ENCODE data around the gene LYST.

The LYST gene

GRCh38 chr1:235834620-235835019 is 32.1 kb downstream of the LYST start:
- H3K4me3 Mint-ChIP-seq, result no peak overlapping the region
- no peak for DNase-seq
- H3K4me1 Mint-ChIP-seq (ENCODE audit: low read depth), result peaks cover 12% of the 10 kb centered on the region
- peaks cover 29% of the 10 kb centered on the region for H3K36me3 Mint-ChIP-seq (ENCODE audit: low read depth)
- H3K27me3 Mint-ChIP-seq, result no peaks in the 10 kb centered on the region
- H3K9me3 Mint-ChIP-seq, result no peaks in the 10 kb centered on the region
- no peak overlapping the region for H3K27ac Mint-ChIP-seq

GRCh38 chr1:235832011-235832410 is 34.7 kb downstream of the LYST start:
- Mint-ChIP-seq H3K27me3 (no peaks in the 10 kb centered on the region), H3K4me1 (ENCODE audit: low read depth) (peaks cover 10% of the 10 kb centered on the region), H3K27ac (no peak overlapping the region), H3K9me3 (no peaks in the 10 kb centered on the region), H3K36me3 (ENCODE audit: low read depth) (peaks cover 44% of the 10 kb centered on the region), H3K4me3 (no peak overlapping the region)
- DNase-seq, result no peak

- H3K27ac Mint-ChIP-seq, result peak overlapping the region; percentile 83
- no peaks in the 10 kb centered on the region for H3K27me3 Mint-ChIP-seq
- no peak for DNase-seq
- H3K4me3 Mint-ChIP-seq, result no peak overlapping the region
- H3K36me3 Mint-ChIP-seq (ENCODE audit: low read depth), result peaks cover 50% of the 10 kb centered on the region
- H3K4me1 Mint-ChIP-seq (ENCODE audit: low read depth), result peaks cover 11% of the 10 kb centered on the region
- no peaks in the 10 kb centered on the region for H3K9me3 Mint-ChIP-seq
These were observed 35.6 kb downstream of the LYST start for GRCh38 chr1:235831148-235831547.

DNA sequence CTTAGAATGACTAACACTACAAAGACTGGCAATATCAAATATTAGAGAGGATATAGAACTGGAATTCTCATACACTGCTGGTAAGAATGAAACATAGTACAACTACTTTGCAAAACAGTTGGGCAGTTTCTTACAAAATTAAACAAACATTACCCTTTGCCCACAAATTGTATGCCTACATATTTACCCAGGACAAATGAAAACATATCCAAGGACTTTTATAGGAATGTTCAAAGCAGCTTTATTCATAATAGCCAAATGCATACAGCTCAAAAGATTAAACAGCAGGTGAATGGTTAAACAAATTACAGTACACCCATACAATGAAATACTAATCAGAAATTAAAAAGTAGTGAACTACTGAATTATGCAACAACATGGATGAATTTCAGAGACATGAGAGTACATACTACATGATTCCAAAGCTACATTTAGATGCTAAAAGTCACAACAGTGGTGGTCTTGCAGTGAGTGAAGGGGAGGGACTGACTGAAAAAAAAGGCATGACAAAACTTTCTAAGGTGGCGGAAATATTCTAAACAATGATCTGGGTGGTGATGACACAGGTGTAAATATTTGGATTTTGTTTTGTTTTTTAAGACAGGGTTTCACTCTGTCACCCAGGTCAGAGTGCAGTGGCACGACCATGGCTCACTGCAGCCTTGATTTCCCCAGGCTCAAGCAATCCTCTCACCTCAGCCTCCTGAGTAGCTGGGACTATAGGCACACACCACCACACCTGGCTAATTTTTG is 40.4 kb downstream of the LYST start:
- Mint-ChIP-seq H3K27ac (no peak overlapping the region), H3K4me1 (ENCODE audit: low read depth) (peaks cover 13% of the 10 kb centered on the region), H3K9me3 (no peaks in the 10 kb centered on the region), H3K27me3 (no peaks in the 10 kb centered on the region), H3K36me3 (ENCODE audit: low read depth) (peaks cover 70% of the 10 kb centered on the region), H3K4me3 (no peak overlapping the region)
- no peak for DNase-seq

DNA sequence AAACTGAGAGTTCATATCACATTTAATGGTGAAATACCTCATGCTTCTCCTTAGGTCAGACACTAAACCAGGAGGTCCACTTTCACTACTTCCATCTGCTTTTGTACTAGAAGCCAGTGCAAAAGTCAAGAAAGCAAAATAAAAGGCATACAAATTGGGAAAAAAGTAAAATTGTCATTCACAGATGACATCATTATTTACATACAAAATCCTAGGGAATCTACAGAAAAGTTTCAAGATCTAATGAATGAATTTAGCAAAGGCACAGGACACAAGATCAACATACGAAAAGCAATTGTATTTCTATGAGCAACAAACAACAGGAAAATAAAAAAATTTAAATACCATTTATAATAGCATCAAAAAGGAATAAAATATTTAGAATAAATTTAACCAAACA is 41.5 kb downstream of the LYST start:
- Mint-ChIP-seq H3K36me3 (ENCODE audit: low read depth) (peaks cover 64% of the 10 kb centered on the region), H3K27ac (no peak overlapping the region), H3K9me3 (no peaks in the 10 kb centered on the region), H3K27me3 (no peaks in the 10 kb centered on the region), H3K4me1 (ENCODE audit: low read depth) (peaks cover 7% of the 10 kb centered on the region), H3K4me3 (no peak overlapping the region)
- DNase-seq, result no peak

- Mint-ChIP-seq H3K4me3 (no peak overlapping the region), H3K9me3 (no peaks in the 10 kb centered on the region), H3K36me3 (ENCODE audit: low read depth) (peaks cover 56% of the 10 kb centered on the region), H3K27ac (no peak overlapping the region), H3K4me1 (ENCODE audit: low read depth) (peaks cover 7% of the 10 kb centered on the region), H3K27me3 (no peaks in the 10 kb centered on the region)
- no peak for DNase-seq
These were observed 43.0 kb downstream of the LYST start for GRCh38 chr1:235823684-235824083.

DNA sequence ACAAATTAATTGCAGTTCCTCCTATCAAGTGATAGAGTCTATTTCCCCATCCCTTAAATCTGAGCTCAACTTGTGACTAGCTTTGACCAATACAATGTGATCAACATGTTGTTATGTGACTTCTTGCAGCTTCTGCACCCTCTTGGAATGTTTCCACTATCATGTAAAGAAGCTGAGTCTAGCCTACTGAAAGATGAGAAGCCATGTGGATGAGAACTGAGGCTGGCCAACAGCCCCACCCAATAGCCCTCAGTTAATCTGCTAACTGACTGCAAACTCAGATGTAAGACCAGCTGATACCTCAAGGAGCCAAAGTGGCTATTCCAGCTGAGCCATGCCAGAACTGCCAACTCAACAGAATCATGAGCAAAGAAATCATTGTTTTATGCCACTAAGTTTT is 44.0 kb downstream of the LYST start:
- DNase-seq, result no peak

DNA sequence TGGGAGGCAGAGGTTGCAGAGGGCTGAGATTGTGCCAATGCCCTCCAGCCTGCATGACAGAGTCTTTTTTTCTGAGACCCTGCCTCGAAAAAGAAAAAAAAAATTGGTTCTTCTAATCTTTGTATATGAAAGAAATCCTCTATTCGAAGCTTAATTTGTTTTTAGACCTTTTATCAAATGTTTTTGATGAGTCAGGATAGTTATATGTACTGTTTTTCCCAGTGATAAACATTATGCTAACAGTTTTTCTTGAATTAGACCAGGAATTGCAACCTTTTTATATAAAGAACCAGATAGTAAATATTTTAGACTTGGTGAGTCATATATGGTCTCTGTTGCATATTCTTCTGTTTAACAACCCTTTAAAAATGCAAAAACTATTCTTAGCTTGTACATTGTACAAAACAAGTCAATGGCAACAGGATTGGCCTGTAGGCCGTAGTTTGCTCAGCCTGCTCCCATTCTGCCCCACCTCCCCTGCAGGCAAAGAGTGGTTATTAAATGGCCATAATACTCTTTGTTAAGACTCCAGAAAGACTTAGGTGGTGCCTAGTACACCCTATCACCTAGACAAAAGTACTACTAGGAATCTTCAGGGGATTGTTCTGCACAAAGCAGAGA is 45.2 kb downstream of the LYST start:
- Mint-ChIP-seq H3K36me3 (ENCODE audit: low read depth) (peaks cover 43% of the 10 kb centered on the region), H3K27me3 (no peaks in the 10 kb centered on the region), H3K9me3 (no peaks in the 10 kb centered on the region), H3K4me1 (ENCODE audit: low read depth) (peaks cover 15% of the 10 kb centered on the region), H3K4me3 (no peak overlapping the region), H3K27ac (no peak overlapping the region)
- no peak for DNase-seq

More for the DNA sequence above, 44.0 kb downstream of the LYST start:
- Mint-ChIP-seq H3K9me3 (no peaks in the 10 kb centered on the region), H3K36me3 (ENCODE audit: low read depth) (peaks cover 48% of the 10 kb centered on the region), H3K4me3 (no peak overlapping the region), H3K27ac (no peak overlapping the region), H3K4me1 (ENCODE audit: low read depth) (peaks cover 7% of the 10 kb centered on the region), H3K27me3 (no peaks in the 10 kb centered on the region)

DNA sequence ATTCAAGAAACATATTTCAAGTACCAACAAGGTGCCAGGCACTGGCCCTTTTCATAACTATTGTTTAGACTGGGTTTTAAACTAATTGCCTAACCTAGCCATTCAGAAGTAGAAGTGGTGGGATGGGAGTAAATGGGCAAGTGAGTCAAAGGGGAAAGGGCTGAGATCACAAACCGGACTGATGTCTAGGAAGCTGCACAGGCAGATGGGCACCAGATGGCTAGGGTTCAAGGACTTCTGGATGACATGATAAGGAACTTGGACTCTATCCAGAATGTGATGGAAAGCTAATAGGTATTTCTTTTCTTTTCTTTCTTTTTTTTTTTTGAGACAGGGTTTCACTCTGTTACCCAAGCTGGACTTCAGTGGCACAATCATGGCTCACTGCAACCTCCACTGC is 46.6 kb downstream of the LYST start:
- Mint-ChIP-seq H3K27me3 (no peaks in the 10 kb centered on the region), H3K4me3 (no peak overlapping the region), H3K36me3 (ENCODE audit: low read depth) (peaks cover 31% of the 10 kb centered on the region), H3K9me3 (no peaks in the 10 kb centered on the region), H3K4me1 (ENCODE audit: low read depth) (peaks cover 14% of the 10 kb centered on the region), H3K27ac (peak overlapping the region; percentile 47)
- DNase-seq, result no peak

DNA sequence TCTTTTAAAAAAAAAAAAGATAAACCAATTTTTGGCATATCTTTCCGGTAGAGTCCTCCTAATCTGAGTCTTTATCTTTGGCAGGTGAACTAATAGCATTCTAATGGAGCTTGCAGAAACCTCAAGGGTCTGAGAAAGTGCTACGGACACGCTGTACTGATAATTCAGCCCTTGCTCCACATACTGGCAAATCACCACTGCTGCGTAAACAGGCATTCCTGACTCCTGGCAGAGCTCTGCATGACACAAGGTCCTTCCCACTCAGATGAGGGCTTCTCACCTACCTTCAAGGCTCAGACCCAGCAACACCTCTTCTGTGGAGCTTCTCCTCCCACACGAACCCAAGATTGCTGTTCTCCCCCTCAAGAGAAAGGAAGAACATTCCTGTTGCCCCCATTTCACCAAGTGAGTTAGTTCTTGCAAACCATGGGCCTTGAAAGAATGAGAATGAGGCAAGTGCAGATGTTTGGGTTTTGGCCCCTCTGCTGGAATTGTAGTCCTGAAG is 48.0 kb downstream of the LYST start:
- Mint-ChIP-seq H3K27me3 (no peaks in the 10 kb centered on the region), H3K4me3 (no peak overlapping the region), H3K36me3 (ENCODE audit: low read depth) (peaks cover 21% of the 10 kb centered on the region), H3K9me3 (no peaks in the 10 kb centered on the region), H3K27ac (no peak overlapping the region), H3K4me1 (ENCODE audit: low read depth) (peaks cover 14% of the 10 kb centered on the region)
- DNase-seq, result no peak

- DNase-seq, result no peak
- H3K27ac Mint-ChIP-seq, result no peak overlapping the region
These were observed 49.5 kb downstream of the LYST start for GRCh38 chr1:235817101-235817728.

DNA sequence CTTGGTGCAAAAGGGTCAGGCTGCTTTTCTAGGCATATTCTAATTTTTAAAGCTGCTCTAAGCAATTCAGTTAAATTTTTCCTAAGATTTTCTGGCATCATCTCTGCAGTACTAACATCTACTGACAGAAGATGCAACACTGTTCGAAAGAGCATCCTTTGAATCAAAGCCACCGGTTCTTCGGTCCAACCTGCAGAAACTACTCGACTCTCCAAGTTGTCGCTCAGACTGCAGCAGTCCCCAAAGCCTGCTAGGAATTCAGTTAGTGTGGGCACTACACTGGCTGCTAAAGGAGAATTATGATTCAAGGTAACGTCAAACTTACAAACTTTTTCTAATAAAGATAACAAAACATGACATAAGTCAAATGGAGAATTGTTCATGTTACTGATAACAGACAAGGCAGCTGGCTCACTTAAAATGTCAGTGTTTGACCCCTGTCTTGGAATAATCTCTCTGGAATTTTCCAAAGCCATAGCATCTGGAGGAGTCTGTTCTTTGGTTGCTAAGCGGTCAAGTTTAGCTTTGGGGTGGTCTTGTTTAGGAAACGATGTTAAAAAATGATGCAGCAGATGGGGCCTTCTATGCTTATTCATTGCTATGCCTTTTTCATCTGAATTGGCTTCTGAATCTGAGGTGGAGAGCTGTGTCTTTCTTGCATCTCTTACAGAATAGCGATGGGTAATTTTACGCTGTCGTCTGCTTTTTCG is 56.9 kb downstream of the LYST start:
- Mint-ChIP-seq H3K27me3 (no peaks in the 10 kb centered on the region), H3K36me3 (ENCODE audit: low read depth) (peaks cover 51% of the 10 kb centered on the region), H3K4me3 (no peak overlapping the region), H3K9me3 (no peaks in the 10 kb centered on the region), H3K4me1 (ENCODE audit: low read depth) (no peaks in the 10 kb centered on the region), H3K27ac (no peak overlapping the region)
- no peak for DNase-seq

More at GRCh38 chr1:235817101-235817728, 49.5 kb downstream of the LYST start:
- H3K9me3 Mint-ChIP-seq, result no peaks in the 10 kb centered on the region
- no peaks in the 10 kb centered on the region for H3K27me3 Mint-ChIP-seq
- H3K4me1 Mint-ChIP-seq (ENCODE audit: low read depth), result peaks cover 12% of the 10 kb centered on the region
- no peak overlapping the region for H3K4me3 Mint-ChIP-seq
- H3K36me3 Mint-ChIP-seq (ENCODE audit: low read depth), result peaks cover 13% of the 10 kb centered on the region

DNA sequence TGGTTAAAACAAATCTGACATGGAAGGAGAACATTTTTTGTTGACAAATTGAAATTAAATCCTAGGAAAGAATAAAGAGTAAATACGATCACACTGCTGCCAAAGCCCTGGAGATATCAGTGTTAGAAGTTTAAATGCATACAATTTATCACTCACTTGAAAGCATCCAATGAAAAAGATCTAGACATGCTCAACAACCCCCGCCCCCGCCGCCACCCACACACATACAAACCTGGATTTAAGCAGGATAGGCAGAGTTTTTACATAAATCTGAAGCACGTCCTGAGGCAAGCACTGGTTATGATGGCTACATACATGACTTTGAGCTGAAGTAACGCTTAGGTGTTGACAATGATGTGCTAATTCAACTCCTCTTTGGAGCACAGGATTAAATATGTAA is 58.5 kb downstream of the LYST start:
- no peak overlapping the region for H3K27ac Mint-ChIP-seq
- no peaks in the 10 kb centered on the region for H3K27me3 Mint-ChIP-seq
- DNase-seq, result no peak
- no peak overlapping the region for H3K4me3 Mint-ChIP-seq
- no peaks in the 10 kb centered on the region for H3K9me3 Mint-ChIP-seq
- H3K4me1 Mint-ChIP-seq (ENCODE audit: low read depth), result no peaks in the 10 kb centered on the region
- H3K36me3 Mint-ChIP-seq (ENCODE audit: low read depth), result peaks cover 61% of the 10 kb centered on the region

GRCh38 chr1:235806123-235806522 is 60.6 kb downstream of the LYST start:
- no peak for DNase-seq
- H3K36me3 Mint-ChIP-seq (ENCODE audit: low read depth), result peaks cover 72% of the 10 kb centered on the region
- H3K9me3 Mint-ChIP-seq, result no peaks in the 10 kb centered on the region
- H3K27me3 Mint-ChIP-seq, result no peaks in the 10 kb centered on the region
- H3K4me1 Mint-ChIP-seq (ENCODE audit: low read depth), result peaks cover 7% of the 10 kb centered on the region
- no peak overlapping the region for H3K4me3 Mint-ChIP-seq
- no peak overlapping the region for H3K27ac Mint-ChIP-seq
